HEK293 (cell line): Measurements from ENCODE around the gene MACROH2A2.

ENCODE experiments used
- CTCF ChIA-PET: fragments of 350-600 bp; formaldehyde crosslinking; extraction: SDS; loops from one replicate; lab custom pipeline; 2021; ENCODE audit warnings: antibody characterized with exemption; lab: Yijun Ruan, JAX
- POLR2A ChIA-PET: fragments of 300-600 bp; formaldehyde crosslinking; extraction: SDS; loops from one replicate; lab custom pipeline; 2020; ENCODE audit warnings: antibody characterized with exemption, inconsistent platforms; lab: Yijun Ruan, JAX
- H3K27ac ChIP-seq: fragments of 200-500 bp; sonication (Bioruptor generic); 2 replicates; pipeline ENCODE4 v1.5.1; 2014; ENCODE audit warnings: low read depth, low read length, control low read depth, inconsistent platforms; ENCODE audit errors: extremely low read depth
- H3K36me3 ChIP-seq, 2 experiments: fragments of 200-500 bp in 1 of 2; sonication (Bioruptor generic) in 1 of 2; 1 replicate in 1 of 2; 2 replicates in 1 of 2; pipeline ENCODE4 v1.5.1; 2014 to 2017; ENCODE audit warnings: inconsistent platforms in 2 of 2, low read length in 2 of 2; ENCODE audit not compliant: control insufficient read depth in 2 of 2, insufficient read depth in 1 of 2
- H3K4me1 ChIP-seq: fragments of 200-500 bp; sonication (Bioruptor generic); 2 replicates; pipeline ENCODE4 v1.5.1; 2014; ENCODE audit warnings: mild to moderate bottlenecking, low read length, inconsistent platforms; ENCODE audit not compliant: control insufficient read depth, insufficient read depth
- H3K4me3 ChIP-seq: 2 replicates; pipeline ENCODE4 v1.5.1; 2011; ENCODE audit warnings: low read depth, mild to moderate bottlenecking, control low read depth, low read length, moderate library complexity
- H3K9me3 ChIP-seq: fragments of 200-500 bp; sonication (Bioruptor generic); 2 replicates; pipeline ENCODE4 v1.5.1; 2014; ENCODE audit warnings: low read depth, low read length, inconsistent platforms; ENCODE audit not compliant: control insufficient read depth, insufficient read depth
- GLIS1 ChIP-seq: fragments of 450-650 bp; formaldehyde crosslinking; IDR thresholded peaks from 2 replicates; pipeline ENCODE4 v1.5.1; 2016; ENCODE audit warnings: missing biosample characterization, missing genetic modification characterization
- KLF7 ChIP-seq: fragments of 450-650 bp; formaldehyde crosslinking; IDR thresholded peaks from 2 replicates; pipeline ENCODE4 v1.5.1; 2016; ENCODE audit warnings: missing biosample characterization, missing genetic modification characterization, borderline replicate concordance
- SCRT2 ChIP-seq: fragments of 450-650 bp; formaldehyde crosslinking; IDR thresholded peaks from 2 replicates; pipeline ENCODE4 v1.5.1; 2016; ENCODE audit warnings: missing biosample characterization, missing genetic modification characterization
- SETDB1 ChIP-seq: IDR thresholded peaks from one replicate; pipeline ENCODE4 v1.6.1; 2017; ENCODE audit warnings: mild to moderate bottlenecking, low read length, moderate library complexity, mixed read lengths; ENCODE audit not compliant: insufficient read length
- WT1 ChIP-seq: fragments of 450-650 bp; formaldehyde crosslinking; IDR thresholded peaks from 2 replicates; pipeline ENCODE4 v1.5.1; 2016; ENCODE audit warnings: missing biosample characterization, missing genetic modification characterization
- ZBTB20 ChIP-seq: fragments of 450-650 bp; formaldehyde crosslinking; IDR thresholded peaks from 2 replicates; pipeline ENCODE4 v1.5.1; 2016; ENCODE audit warnings: missing biosample characterization, missing genetic modification characterization
- ZEB2 ChIP-seq: fragments of 450-650 bp; formaldehyde crosslinking; IDR thresholded peaks from 2 replicates; pipeline ENCODE4 v1.5.1; 2016; ENCODE audit warnings: missing biosample characterization, missing genetic modification characterization
- ZFHX2 ChIP-seq: fragments of 450-650 bp; formaldehyde crosslinking; conservative IDR thresholded peaks from 2 replicates; pipeline ENCODE4 v1.5.1; 2016; ENCODE audit warnings: missing biosample characterization, missing genetic modification characterization
- ZNF132 ChIP-seq: fragments of 450-650 bp; formaldehyde crosslinking; IDR thresholded peaks from 2 replicates; pipeline ENCODE4 v1.5.1; 2017; ENCODE audit warnings: missing biosample characterization, missing genetic modification characterization, borderline replicate concordance
- ZNF155 ChIP-seq: fragments of 450-650 bp; formaldehyde crosslinking; IDR thresholded peaks from 2 replicates; pipeline ENCODE4 v1.5.1; 2016; ENCODE audit warnings: missing biosample characterization, missing genetic modification characterization
- ZNF292 ChIP-seq: fragments of 450-650 bp; formaldehyde crosslinking; IDR thresholded peaks from 2 replicates; pipeline ENCODE4 v1.5.1; 2016; ENCODE audit warnings: low read depth, missing biosample characterization, missing genetic modification characterization, borderline replicate concordance
- ZNF366 ChIP-seq: fragments of 450-650 bp; formaldehyde crosslinking; conservative IDR thresholded peaks from 2 replicates; pipeline ENCODE4 v1.5.1; 2016; ENCODE audit warnings: missing biosample characterization, missing genetic modification characterization
- ZNF48 ChIP-seq: fragments of 450-650 bp; formaldehyde crosslinking; IDR thresholded peaks from 2 replicates; pipeline ENCODE4 v1.5.1; 2016; ENCODE audit warnings: missing biosample characterization, missing genetic modification characterization
- ZNF514 ChIP-seq: fragments of 450-650 bp; formaldehyde crosslinking; IDR thresholded peaks from 2 replicates; pipeline ENCODE4 v1.5.1; 2016; ENCODE audit warnings: missing biosample characterization, missing genetic modification characterization
- ZNF549 ChIP-seq: fragments of 450-650 bp; IDR thresholded peaks from 2 replicates; pipeline ENCODE4 v1.5.1; 2018; ENCODE audit warnings: missing biosample characterization, missing genetic modification characterization, mild to moderate bottlenecking, inconsistent platforms, moderate library complexity
- ZNF560 ChIP-seq: fragments of 450-650 bp; formaldehyde crosslinking; IDR thresholded peaks from 2 replicates; pipeline ENCODE4 v1.5.1; 2017; ENCODE audit warnings: missing biosample characterization, missing genetic modification characterization, borderline replicate concordance
- ZNF585B ChIP-seq: fragments of 450-650 bp; formaldehyde crosslinking; IDR thresholded peaks from 2 replicates; pipeline ENCODE4 v1.5.1; 2016; ENCODE audit warnings: missing biosample characterization, missing genetic modification characterization
- ZNF596 ChIP-seq: fragments of 450-650 bp; IDR thresholded peaks from 2 replicates; pipeline ENCODE4 v1.5.0; 2018; ENCODE audit warnings: missing biosample characterization, mild to moderate bottlenecking, missing genetic modification characterization, moderate library complexity
- ZNF626 ChIP-seq: fragments of 450-650 bp; sonication (Bioruptor Pico); formaldehyde crosslinking; IDR thresholded peaks from 2 replicates; pipeline ENCODE4 v1.5.1; 2018; ENCODE audit warnings: missing biosample characterization, missing genetic modification characterization, inconsistent platforms
- ZNF660 ChIP-seq: fragments of 450-650 bp; IDR thresholded peaks from 2 replicates; pipeline ENCODE4 v1.5.1; 2018; ENCODE audit warnings: missing biosample characterization, mild to moderate bottlenecking, missing genetic modification characterization
- ZNF664 ChIP-seq: fragments of 450-650 bp; formaldehyde crosslinking; IDR thresholded peaks from 2 replicates; pipeline ENCODE4 v1.5.1; 2016; ENCODE audit warnings: missing biosample characterization, missing genetic modification characterization
- ZNF677 ChIP-seq: fragments of 450-650 bp; IDR thresholded peaks from 2 replicates; pipeline ENCODE4 v1.5.0; 2018; ENCODE audit warnings: missing biosample characterization, mild to moderate bottlenecking, missing genetic modification characterization, moderate library complexity
- ZNF830 ChIP-seq: fragments of 450-650 bp; IDR thresholded peaks from 2 replicates; pipeline ENCODE4 v1.5.0; 2018; ENCODE audit warnings: missing biosample characterization, missing genetic modification characterization, low read depth, mild to moderate bottlenecking, moderate library complexity
- ZNF837 ChIP-seq: fragments of 450-650 bp; formaldehyde crosslinking; IDR thresholded peaks from 2 replicates; pipeline ENCODE4 v1.5.1; 2016; ENCODE audit warnings: missing biosample characterization, missing genetic modification characterization
- TF ChIP-seq, protein P1 (sequence below): fragments of 450-650 bp; formaldehyde crosslinking; IDR thresholded peaks from 2 replicates; pipeline ENCODE4 v1.5.1; 2017; ENCODE audit warnings: missing biosample characterization, missing genetic modification characterization
- TF ChIP-seq, protein P2 (sequence below): fragments of 450-650 bp; formaldehyde crosslinking; IDR thresholded peaks from 2 replicates; pipeline ENCODE4 v1.5.1; 2016; ENCODE audit warnings: missing biosample characterization, missing genetic modification characterization
- TF ChIP-seq, protein P3 (sequence below): fragments of 450-650 bp; IDR thresholded peaks from 2 replicates; pipeline ENCODE4 v1.5.1; 2018; ENCODE audit warnings: missing biosample characterization, mild to moderate bottlenecking, missing genetic modification characterization
- TF ChIP-seq, protein P4 (sequence below): fragments of 450-650 bp; formaldehyde crosslinking; IDR thresholded peaks from 2 replicates; pipeline ENCODE4 v1.5.1; 2016; ENCODE audit warnings: missing biosample characterization, missing genetic modification characterization
- TF ChIP-seq, protein P5 (sequence below): fragments of 450-650 bp; formaldehyde crosslinking; optimal IDR thresholded peaks from 2 replicates; pipeline ENCODE3; 2016; ENCODE audit warnings: missing biosample characterization, mild to moderate bottlenecking, missing genetic modification characterization

Gene MACROH2A2

DNA sequence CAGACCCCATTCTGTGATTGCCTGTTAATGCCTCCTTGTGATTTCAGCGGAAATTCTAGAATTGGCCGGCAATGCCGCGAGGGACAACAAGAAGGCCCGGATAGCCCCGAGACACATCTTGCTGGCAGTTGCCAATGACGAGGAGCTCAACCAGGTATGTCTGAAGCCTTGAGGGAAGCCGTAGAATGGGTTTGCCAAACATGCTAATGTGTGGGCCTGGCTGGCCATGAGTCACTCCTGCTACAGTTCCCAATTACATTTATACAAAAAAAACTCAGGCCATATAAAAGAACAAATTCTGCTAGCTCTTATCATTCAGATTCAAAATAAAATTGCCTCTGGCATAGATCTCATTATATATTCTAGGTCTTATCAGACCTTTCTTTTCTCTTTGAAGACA, 37.4 kb downstream of the MACROH2A2 start:
- ChIA-PET CTCF (interaction anchor here (0.5 to 0.8 kb wide), 2 partner anchors 27 to 711 kb away, joined by 3 read pairs; no protein-coding TSS in a partner anchor), POLR2A (no interaction called here)
- H3K27ac ChIP-seq: no peak overlapping the region
- TF ChIP-seq ZNF664 (tag by site-specific recombination): no peak
- no peak for TF ChIP-seq ZNF837 (tag by site-specific recombination)
- TF ChIP-seq, protein P1, sequence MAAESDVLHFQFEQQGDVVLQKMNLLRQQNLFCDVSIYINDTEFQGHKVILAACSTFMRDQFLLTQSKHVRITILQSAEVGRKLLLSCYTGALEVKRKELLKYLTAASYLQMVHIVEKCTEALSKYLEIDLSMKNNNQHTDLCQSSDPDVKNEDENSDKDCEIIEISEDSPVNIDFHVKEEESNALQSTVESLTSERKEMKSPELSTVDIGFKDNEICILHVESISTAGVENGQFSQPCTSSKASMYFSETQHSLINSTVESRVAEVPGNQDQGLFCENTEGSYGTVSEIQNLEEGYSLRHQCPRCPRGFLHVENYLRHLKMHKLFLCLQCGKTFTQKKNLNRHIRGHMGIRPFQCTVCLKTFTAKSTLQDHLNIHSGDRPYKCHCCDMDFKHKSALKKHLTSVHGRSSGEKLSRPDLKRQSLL (tag by site-specific recombination): no peak
- no peak for TF ChIP-seq ZNF677 (tag by site-specific recombination)
- TF ChIP-seq, protein P2, sequence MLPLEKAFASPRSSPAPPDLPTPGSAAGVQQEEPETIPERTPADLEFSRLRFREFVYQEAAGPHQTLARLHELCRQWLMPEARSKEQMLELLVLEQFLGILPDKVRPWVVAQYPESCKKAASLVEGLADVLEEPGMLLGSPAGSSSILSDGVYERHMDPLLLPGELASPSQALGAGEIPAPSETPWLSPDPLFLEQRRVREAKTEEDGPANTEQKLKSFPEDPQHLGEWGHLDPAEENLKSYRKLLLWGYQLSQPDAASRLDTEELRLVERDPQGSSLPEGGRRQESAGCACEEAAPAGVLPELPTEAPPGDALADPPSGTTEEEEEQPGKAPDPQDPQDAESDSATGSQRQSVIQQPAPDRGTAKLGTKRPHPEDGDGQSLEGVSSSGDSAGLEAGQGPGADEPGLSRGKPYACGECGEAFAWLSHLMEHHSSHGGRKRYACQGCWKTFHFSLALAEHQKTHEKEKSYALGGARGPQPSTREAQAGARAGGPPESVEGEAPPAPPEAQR (tag by site-specific recombination): no peak
- TF ChIP-seq ZNF660 (tag by site-specific recombination): no peak
- TF ChIP-seq, protein P3, sequence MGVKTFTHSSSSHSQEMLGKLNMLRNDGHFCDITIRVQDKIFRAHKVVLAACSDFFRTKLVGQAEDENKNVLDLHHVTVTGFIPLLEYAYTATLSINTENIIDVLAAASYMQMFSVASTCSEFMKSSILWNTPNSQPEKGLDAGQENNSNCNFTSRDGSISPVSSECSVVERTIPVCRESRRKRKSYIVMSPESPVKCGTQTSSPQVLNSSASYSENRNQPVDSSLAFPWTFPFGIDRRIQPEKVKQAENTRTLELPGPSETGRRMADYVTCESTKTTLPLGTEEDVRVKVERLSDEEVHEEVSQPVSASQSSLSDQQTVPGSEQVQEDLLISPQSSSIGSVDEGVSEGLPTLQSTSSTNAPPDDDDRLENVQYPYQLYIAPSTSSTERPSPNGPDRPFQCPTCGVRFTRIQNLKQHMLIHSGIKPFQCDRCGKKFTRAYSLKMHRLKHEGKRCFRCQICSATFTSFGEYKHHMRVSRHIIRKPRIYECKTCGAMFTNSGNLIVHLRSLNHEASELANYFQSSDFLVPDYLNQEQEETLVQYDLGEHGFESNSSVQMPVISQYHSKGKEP (tag by site-specific recombination): no peak
- TF ChIP-seq ZNF549 (tag by site-specific recombination): no peak
- TF ChIP-seq, protein P4, sequence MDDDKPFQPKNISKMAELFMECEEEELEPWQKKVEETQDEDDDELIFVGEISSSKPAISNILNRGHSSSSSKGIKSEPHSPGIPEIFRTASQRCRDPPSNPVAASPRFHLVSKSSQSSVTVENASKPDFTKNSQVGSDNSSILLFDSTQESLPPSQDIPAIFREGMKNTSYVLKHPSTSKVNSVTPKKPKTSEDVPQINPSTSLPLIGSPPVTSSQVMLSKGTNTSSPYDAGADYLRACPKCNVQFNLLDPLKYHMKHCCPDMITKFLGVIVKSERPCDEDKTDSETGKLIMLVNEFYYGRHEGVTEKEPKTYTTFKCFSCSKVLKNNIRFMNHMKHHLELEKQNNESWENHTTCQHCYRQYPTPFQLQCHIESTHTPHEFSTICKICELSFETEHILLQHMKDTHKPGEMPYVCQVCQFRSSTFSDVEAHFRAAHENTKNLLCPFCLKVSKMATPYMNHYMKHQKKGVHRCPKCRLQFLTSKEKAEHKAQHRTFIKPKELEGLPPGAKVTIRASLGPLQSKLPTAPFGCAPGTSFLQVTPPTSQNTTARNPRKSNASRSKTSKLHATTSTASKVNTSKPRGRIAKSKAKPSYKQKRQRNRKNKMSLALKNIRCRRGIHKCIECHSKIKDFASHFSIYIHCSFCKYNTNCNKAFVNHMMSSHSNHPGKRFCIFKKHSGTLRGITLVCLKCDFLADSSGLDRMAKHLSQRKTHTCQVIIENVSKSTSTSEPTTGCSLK (tag by site-specific recombination): no peak
- no peak for TF ChIP-seq ZNF626 (tag by site-specific recombination)
- no peak for TF ChIP-seq SCRT2
- no peak for TF ChIP-seq ZNF155 (tag by site-specific recombination)
- no peak for TF ChIP-seq ZNF292
- TF ChIP-seq ZNF48 (tag by site-specific recombination): no peak
- no peak for TF ChIP-seq ZBTB20 (tag by site-specific recombination)
- TF ChIP-seq ZNF366 (tag by site-specific recombination): no peak
- TF ChIP-seq KLF7 (tag by site-specific recombination): no peak
- no peak for TF ChIP-seq ZNF596 (tag by site-specific recombination)
- H3K4me1 ChIP-seq: no peaks in the 10 kb centered on the region
- no peak overlapping the region for H3K4me3 ChIP-seq
- H3K36me3 ChIP-seq: peaks cover 0 to 43% of the 10 kb centered on the region in 2 experiments
- H3K9me3 ChIP-seq: no peaks in the 10 kb centered on the region

DNA sequence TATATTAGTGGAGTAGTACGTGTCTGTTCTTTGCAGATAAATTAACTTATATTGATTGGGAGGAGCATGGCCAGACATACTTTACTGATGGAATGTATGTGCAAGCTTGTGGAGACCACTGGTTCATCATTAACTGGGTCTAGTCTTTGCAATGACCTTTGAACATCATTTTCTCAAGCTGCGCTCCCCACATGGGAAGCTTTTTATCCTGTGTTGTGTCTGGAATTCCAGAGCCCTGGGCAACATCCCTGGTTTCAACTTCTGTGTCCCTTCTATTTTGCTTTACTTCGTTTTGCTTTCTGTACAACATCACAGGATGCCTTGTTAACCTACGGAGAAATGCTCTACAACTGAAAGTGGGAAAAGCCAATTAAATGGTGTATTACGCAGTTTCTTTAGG, 38.3 kb downstream of the MACROH2A2 start:
- H3K9me3 ChIP-seq: no peaks in the 10 kb centered on the region
- H3K4me3 ChIP-seq: no peak overlapping the region
- H3K4me1 ChIP-seq: no peaks in the 10 kb centered on the region
- no peak overlapping the region for H3K27ac ChIP-seq
- H3K36me3 ChIP-seq: peaks cover 0 to 50% of the 10 kb centered on the region in 2 experiments
- ChIA-PET CTCF (interaction anchor here (0.6 kb wide), 1 partner anchor 23 kb away, joined by 3 read pairs; no protein-coding TSS in a partner anchor), POLR2A (no interaction called here)
- no peak for TF ChIP-seq WT1
- TF ChIP-seq, protein P5, sequence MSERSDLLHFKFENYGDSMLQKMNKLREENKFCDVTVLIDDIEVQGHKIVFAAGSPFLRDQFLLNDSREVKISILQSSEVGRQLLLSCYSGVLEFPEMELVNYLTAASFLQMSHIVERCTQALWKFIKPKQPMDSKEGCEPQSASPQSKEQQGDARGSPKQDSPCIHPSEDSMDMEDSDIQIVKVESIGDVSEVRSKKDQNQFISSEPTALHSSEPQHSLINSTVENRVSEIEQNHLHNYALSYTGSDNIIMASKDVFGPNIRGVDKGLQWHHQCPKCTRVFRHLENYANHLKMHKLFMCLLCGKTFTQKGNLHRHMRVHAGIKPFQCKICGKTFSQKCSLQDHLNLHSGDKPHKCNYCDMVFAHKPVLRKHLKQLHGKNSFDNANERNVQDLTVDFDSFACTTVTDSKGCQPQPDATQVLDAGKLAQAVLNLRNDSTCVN (tag by site-specific recombination): no peak
- no peak for TF ChIP-seq ZNF585B (tag by site-specific recombination)
- TF ChIP-seq ZNF560 (tag by site-specific recombination): no peak
- no peak for TF ChIP-seq ZEB2 (tag by site-specific recombination)
- no peak for TF ChIP-seq ZNF132 (tag by site-specific recombination)
- TF ChIP-seq ZFHX2 (tag by site-specific recombination): no peak
- no peak for TF ChIP-seq SETDB1
- TF ChIP-seq ZNF830: no peak
- TF ChIP-seq GLIS1 (tag by site-specific recombination): no peak
- TF ChIP-seq ZNF514: no peak
